ENCODE results near the gene LTBP2. TPM values are rescaled to one million over a fixed set of nuclear protein-coding genes. Genes with fewer than 3 reads are reported as not detected.

The LTBP2 gene
- total RNA-seq, 1 donor from 2014 or later, result 39.5 TPM

DNA sequence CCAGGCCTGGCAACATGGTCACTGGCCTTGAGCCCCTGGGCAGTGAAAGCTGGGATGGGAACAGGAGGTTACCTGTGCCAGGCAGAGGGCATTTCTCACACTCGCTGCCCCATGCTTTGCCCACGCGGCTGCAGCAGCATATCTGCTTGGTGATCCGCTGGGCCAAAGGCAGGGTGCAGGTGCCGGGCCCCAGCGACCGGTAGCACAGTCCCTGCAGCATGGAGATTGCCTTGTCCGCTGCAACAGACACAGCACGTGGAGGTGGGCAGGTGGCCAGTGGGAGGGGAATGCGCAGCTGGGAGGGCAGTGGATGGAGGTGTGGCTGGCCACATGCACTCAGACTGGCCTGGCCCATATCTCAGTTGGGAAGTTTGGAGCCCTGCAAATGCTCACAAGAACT is 83.2 kb downstream of the LTBP2 start:
- Histone ChIP-seq H3K27ac (no peak overlapping the region), H3K27me3 (ENCODE audit: low read depth) (no peaks in the 10 kb centered on the region), H3K4me3 (no peak overlapping the region), H3K4me1 (peaks cover 9% of the 10 kb centered on the region), H3K36me3 (peaks cover 6% of the 10 kb centered on the region), H3K9me3 (no peaks in the 10 kb centered on the region)
- no peak for ATAC-seq
- TF ChIP-seq, protein P1, sequence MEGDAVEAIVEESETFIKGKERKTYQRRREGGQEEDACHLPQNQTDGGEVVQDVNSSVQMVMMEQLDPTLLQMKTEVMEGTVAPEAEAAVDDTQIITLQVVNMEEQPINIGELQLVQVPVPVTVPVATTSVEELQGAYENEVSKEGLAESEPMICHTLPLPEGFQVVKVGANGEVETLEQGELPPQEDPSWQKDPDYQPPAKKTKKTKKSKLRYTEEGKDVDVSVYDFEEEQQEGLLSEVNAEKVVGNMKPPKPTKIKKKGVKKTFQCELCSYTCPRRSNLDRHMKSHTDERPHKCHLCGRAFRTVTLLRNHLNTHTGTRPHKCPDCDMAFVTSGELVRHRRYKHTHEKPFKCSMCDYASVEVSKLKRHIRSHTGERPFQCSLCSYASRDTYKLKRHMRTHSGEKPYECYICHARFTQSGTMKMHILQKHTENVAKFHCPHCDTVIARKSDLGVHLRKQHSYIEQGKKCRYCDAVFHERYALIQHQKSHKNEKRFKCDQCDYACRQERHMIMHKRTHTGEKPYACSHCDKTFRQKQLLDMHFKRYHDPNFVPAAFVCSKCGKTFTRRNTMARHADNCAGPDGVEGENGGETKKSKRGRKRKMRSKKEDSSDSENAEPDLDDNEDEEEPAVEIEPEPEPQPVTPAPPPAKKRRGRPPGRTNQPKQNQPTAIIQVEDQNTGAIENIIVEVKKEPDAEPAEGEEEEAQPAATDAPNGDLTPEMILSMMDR (IDR thresholded peaks at IDR 0.05), result no peak
- intact Hi-C loops (cut with DNase I), result no loop called here
- DNase-seq, result no peak

DNA sequence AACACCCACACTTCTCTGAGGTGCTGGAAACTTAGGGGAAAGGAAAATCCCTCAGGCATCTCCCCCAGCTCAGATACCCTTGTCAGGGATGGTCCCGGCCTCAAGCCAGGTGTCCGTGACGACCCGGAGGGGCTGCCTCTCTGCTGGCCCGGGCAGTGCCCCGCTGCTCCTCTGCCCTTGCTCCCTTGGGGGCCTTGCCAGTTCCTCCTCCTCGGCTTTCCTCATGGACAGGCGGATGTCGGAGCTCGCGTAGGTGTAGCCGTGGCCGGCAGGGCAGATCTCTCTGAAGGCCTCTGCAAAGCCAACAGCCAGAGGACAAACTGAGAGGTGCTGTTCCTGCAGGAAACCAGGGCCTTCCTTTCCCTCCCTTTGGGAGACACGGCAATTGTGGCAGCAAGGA is 83.6 kb downstream of the LTBP2 start:
- DNase-seq, result no peak
- no peaks in the 10 kb centered on the region for H3K9me3 ChIP-seq
- H3K4me1 ChIP-seq, result peaks cover 9% of the 10 kb centered on the region
- TF ChIP-seq, protein P1 (IDR thresholded peaks at IDR 0.05), result no peak
- no peak for ATAC-seq
- intact Hi-C loops (cut with DNase I), result no loop called here
- no peaks in the 10 kb centered on the region for H3K27me3 ChIP-seq (ENCODE audit: low read depth)
- peaks cover 6% of the 10 kb centered on the region for H3K36me3 ChIP-seq
- H3K27ac ChIP-seq, result no peak overlapping the region
- no peak overlapping the region for H3K4me3 ChIP-seq

DNA sequence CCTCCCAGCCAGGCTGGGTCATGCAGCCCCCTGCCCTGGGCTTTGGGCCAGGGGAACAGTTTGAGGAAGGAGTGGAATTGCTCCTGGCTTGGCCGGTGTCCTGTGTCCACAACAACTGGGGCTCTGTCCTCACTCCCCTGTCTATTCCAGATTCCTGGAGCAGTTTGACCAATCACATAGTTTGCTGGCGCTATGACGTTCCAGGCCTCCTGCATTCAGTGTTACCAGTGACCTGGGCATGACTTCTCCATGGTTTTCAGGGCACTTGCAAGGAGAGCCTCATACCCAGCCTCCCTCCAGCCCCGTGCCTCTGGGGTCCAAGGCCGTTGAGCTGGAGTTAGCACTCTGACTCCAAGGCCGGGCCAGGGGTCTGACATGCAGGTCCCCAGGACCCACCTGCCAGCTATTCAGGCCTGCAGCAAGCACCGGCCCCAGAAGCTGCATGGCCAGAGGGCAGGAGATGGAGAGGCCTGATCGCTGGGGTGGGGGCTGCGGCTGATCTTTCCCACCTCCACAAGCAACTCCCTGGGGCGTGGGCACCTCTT is 84.2 kb downstream of the LTBP2 start:
- no peak for DNase-seq
- H3K9me3 ChIP-seq, result no peaks in the 10 kb centered on the region
- no peak for ATAC-seq
- no peaks in the 10 kb centered on the region for H3K27me3 ChIP-seq (ENCODE audit: low read depth)
- intact Hi-C loops (cut with DNase I), result no loop called here
- no peak overlapping the region for H3K27ac ChIP-seq
- H3K4me3 ChIP-seq, result no peak overlapping the region
- H3K36me3 ChIP-seq, result peaks cover 6% of the 10 kb centered on the region
- H3K4me1 ChIP-seq, result peaks cover 9% of the 10 kb centered on the region
- TF ChIP-seq, protein P1 (IDR thresholded peaks at IDR 0.05), result no peak

DNA sequence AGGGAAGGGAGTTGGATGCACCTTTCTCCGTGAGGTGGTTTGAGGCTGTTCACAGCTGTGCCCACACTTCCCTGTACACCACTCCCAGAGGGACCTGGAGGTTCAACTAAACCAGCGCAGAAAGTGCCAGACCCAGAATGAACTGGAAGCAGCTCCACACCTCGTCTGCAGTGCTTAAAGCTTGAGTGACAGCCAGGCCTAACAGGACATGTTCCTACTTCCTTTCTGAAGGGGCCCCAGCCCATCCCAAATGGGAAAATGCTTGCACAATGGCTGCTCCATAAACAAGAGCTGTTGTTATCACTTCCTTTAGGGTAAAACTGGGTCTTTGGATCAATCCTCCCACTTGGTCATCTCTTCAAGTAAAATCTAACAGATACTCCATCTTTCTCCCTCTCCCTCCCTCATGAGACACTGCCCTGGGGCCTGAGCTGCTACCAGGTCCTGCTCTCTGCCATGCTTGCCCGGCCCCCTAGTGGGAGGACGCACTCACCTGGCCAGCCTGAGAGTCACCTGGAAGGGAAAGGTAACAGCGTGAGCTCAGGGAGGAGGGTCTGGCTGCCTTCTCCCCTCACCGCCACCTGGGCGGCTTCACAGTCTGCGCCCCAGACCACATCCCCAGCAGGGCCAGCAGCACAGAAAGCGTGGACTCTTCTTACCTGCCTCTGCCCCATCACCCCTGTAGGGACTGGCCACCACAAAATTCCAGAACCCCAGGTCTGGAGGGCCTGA is 85.0 kb downstream of the LTBP2 start:
- TF ChIP-seq, protein P1 (IDR thresholded peaks at IDR 0.05), result no peak
- H3K9me3 ChIP-seq, result no peaks in the 10 kb centered on the region
- H3K4me1 ChIP-seq, result peaks cover 9% of the 10 kb centered on the region
- no peaks in the 10 kb centered on the region for H3K27me3 ChIP-seq (ENCODE audit: low read depth)
- H3K27ac ChIP-seq, result no peak overlapping the region
- DNase-seq (no peak), ATAC-seq (no peak)
- H3K36me3 ChIP-seq, result peaks cover 10% of the 10 kb centered on the region
- no peak overlapping the region for H3K4me3 ChIP-seq
- intact Hi-C loops (cut with DNase I), result no loop called here

DNA sequence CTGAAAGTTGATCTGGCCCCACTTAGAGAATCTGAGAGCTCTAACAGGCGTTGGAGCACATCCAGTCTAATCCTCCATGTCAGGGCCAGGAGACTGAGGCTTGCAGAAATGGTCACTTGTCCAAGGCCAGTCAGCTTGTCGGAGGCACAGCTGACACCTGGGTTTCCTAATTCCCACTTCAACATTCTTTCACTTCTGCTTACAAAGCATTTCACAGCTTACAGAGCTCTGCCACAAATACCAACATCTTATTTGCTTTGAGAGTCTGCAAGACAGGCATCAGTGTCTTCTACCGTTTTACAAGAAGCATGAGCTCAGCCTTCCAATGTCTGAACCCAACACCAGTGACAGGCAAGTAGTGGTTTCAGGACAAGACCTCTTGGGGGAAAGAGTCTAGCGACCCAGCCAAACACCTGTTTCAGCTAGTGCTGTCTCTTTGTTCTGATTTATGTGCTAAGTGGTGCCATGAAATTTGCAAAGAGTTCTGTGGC is 86.6 kb downstream of the LTBP2 start:
- TF ChIP-seq, protein P1 (IDR thresholded peaks at IDR 0.05), result no peak
- Histone ChIP-seq H3K27ac (no peak overlapping the region), H3K9me3 (no peaks in the 10 kb centered on the region), H3K27me3 (ENCODE audit: low read depth) (no peaks in the 10 kb centered on the region), H3K36me3 (peaks cover 16% of the 10 kb centered on the region), H3K4me1 (peaks cover 9% of the 10 kb centered on the region), H3K4me3 (no peak overlapping the region)
- intact Hi-C loops (cut with DNase I), result no loop called here
- DNase-seq (no peak), ATAC-seq (no peak)

All from lower lobe of right lung (tissue), 2 donors.